HepG2 (cell line): ENCODE results near the gene CADM2. TPM values are rescaled to one million over a fixed set of nuclear protein-coding genes. Genes with fewer than 3 reads are reported as not detected.
"Not testable (repeated sequence)": the region's sequence is repeated elsewhere in the genome, so short reads cannot be mapped to it uniquely, and the experiment has no call there.

Experiments used
- ATAC-seq: fragments of 200-7000 bp; cut with Tn5 transposase; 3 replicates; pipeline ENCODE4 v1.9.1; 2020; ENCODE audit warnings: mild to moderate bottlenecking, moderate library complexity
- BruUV-seq: library from RNA; stranded (reverse); fragments of 400-500 nt; replicated peaks from 2 replicates; lab custom pipeline; 2021; lab: Mats Ljungman, UMichigan
- CTCF ChIA-PET: fragments of 300-600 bp; formaldehyde crosslinking; extraction: SDS; loops from one replicate; lab custom pipeline; 2021; ENCODE audit warnings: low total read pairs, inconsistent platforms, low intra/inter-chr PET ratio; lab: Yijun Ruan, JAX
- POLR2A ChIA-PET: fragments of 350-600 bp; sonication (Branson Sonifier 250); formaldehyde crosslinking; loops from one replicate; lab custom pipeline; 2020; ENCODE audit warnings: antibody characterized with exemption, inconsistent platforms; lab: Yijun Ruan, JAX
- DNase-seq: peaks from one replicate; pipeline ENCODE4 v3.0.0-alpha.2; 2015; ENCODE audit warnings: low spot score
- FAIRE-seq: peaks from 3 replicates; lab custom pipeline; 2011; peaks lifted over from hg19 to GRCh38; lab: Jason Lieb, UNC
- H2AFZ ChIP-seq: one replicate; pipeline ENCODE4 v1.6.1; 2011; ENCODE audit warnings: low read length, inconsistent platforms
- H3K27ac ChIP-seq: fragments of 300-600 bp; 3 replicates; pipeline ENCODE4 v1.8.0; 2011; ENCODE audit warnings: mixed run types, mild to moderate bottlenecking, mixed read lengths, low read length, inconsistent platforms; ENCODE audit not compliant: insufficient read depth; ENCODE audit errors: extremely low read length
- H3K27me3 ChIP-seq, 2 experiments: fragments of 200-600 bp in 1 of 2; 2 replicates in 1 of 2; 3 replicates in 1 of 2; pipeline versions ENCODE4 v1.6.0 to v1.8.0; 2011; ENCODE audit warnings: low read length in 2 of 2, mild to moderate bottlenecking in 2 of 2, moderate library complexity in 2 of 2, inconsistent platforms in 1 of 2; ENCODE audit not compliant: insufficient read depth in 2 of 2, control insufficient read depth in 1 of 2
- H3K36me3 ChIP-seq, 2 experiments: fragments of 200-600 bp in 1 of 2; replicated peaks in 1 of 2; 2 replicates in 1 of 2; 3 replicates in 1 of 2; pipeline versions ENCODE4 v1.5.1 to v1.8.0; 2011; ENCODE audit warnings: low read length in 2 of 2, inconsistent platforms in 1 of 2; ENCODE audit not compliant: insufficient read depth in 2 of 2, control insufficient read depth in 1 of 2
- H3K4me1 ChIP-seq: 2 replicates; pipeline ENCODE4 v1.5.1; 2012; ENCODE audit warnings: low read length, inconsistent platforms; ENCODE audit not compliant: insufficient read depth
- H3K4me2 ChIP-seq: 2 replicates; pipeline ENCODE4 v1.6.0; 2011; ENCODE audit warnings: low read depth, low read length, inconsistent platforms
- H3K4me3 ChIP-seq, 3 experiments: fragments of 200-600 bp in 1 of 3; sonication (generic), shearing (Covaris generic) in 1 of 3; replicated peaks in 1 of 3; 2 replicates each; pipeline ENCODE4 v1.5.1; 2011 to 2016; ENCODE audit warnings: low read length in 3 of 3, inconsistent platforms in 2 of 3, low read depth in 2 of 3, mild to moderate bottlenecking in 2 of 3, control low read depth in 1 of 3, mixed read lengths in 1 of 3; ENCODE audit not compliant: insufficient read depth in 1 of 3
- H3K79me2 ChIP-seq: one replicate; pipeline ENCODE4 v1.6.1; 2011; ENCODE audit warnings: low read length, inconsistent platforms; ENCODE audit not compliant: insufficient read depth
- H3K9ac ChIP-seq: 2 replicates; pipeline ENCODE4 v1.6.0; 2011; ENCODE audit warnings: mild to moderate bottlenecking, low read depth, low read length, inconsistent platforms; ENCODE audit not compliant: insufficient read depth
- H3K9me3 ChIP-seq: 2 replicates; pipeline ENCODE4 v1.5.1; 2012; ENCODE audit warnings: mild to moderate bottlenecking, low read length
- H4K20me1 ChIP-seq: 2 replicates; pipeline ENCODE4 v1.6.0; 2011; ENCODE audit warnings: inconsistent platforms, mild to moderate bottlenecking, low read length, moderate library complexity; ENCODE audit not compliant: insufficient read depth
- AGO1 ChIP-seq: fragments of 200-400 bp; formaldehyde crosslinking; IDR thresholded peaks from 2 replicates; pipeline ENCODE4 v1.6.1; 2017; ENCODE audit warnings: mild to moderate bottlenecking, low read depth, low read length, moderate library complexity; ENCODE audit not compliant: poor library complexity, severe bottlenecking
- KDM4B ChIP-seq: sonication (generic); formaldehyde crosslinking; IDR thresholded peaks from 2 replicates; pipeline ENCODE4 v1.4.0; 2020; ENCODE audit warnings: missing genetic modification reagents
- MAFF ChIP-seq: IDR thresholded peaks from 2 replicates; pipeline ENCODE4 v1.6.1; 2011; ENCODE audit warnings: low read depth, low read length, improper control_type of control experiment
- MAFK ChIP-seq, 2 experiments: IDR thresholded peaks in 1 of 2; conservative IDR thresholded peaks in 1 of 2; 2 replicates each; pipeline ENCODE4 v1.6.1; 2011; ENCODE audit warnings: improper control_type of control experiment in 2 of 2, low read length in 2 of 2
- RFXAP ChIP-seq: sonication (generic); formaldehyde crosslinking; IDR thresholded peaks from 2 replicates; pipeline ENCODE4 v1.4.0; 2020; ENCODE audit warnings: missing genetic modification reagents, borderline replicate concordance
- SATB2 ChIP-seq: sonication (generic); formaldehyde crosslinking; IDR thresholded peaks from 2 replicates; pipeline ENCODE4 v1.5.0; 2020; ENCODE audit warnings: missing genetic modification reagents
- ZSCAN31 ChIP-seq: sonication (generic); formaldehyde crosslinking; IDR thresholded peaks from 2 replicates; pipeline ENCODE4 v1.5.0; 2020; ENCODE audit warnings: low read depth, mild to moderate bottlenecking, missing genetic modification reagents
- WGBS: methylation state at CpG from one replicate; pipeline ENCODE4 v1.1.6; 2017; ENCODE audit warnings: low lambda C conversion rate; 5-methylcytosine and 5-hydroxymethylcytosine counted together
- in situ Hi-C: cut with HindIII; loops from 2 replicates; pipeline ENCODE4 v1.10.0; 2017; ENCODE audit warnings: low pct_unique_long_range_greater_than_20kb; ENCODE audit not compliant: extremely low pct_ligation_motif_present
- intact Hi-C: fragments of 100-400 bp; cut with micrococcal nuclease; formaldehyde crosslinking; loops from one replicate; pipeline ENCODE4 v1.10.0; 2022; ENCODE audit not compliant: unreplicated experiment
- polyA plus RNA-seq, 8 experiments: library from polyadenylated mRNA; depleted of rRNA in 3 of 8; stranded (reverse) in 7 of 8; unstranded in 1 of 8; fragments of >200 nt; fragmentation: Illumina TruSeq in 4 of 8; extraction: Trizol in 4 of 8; gene quantifications; 2 replicates each; pipeline versions ENCODE4 v1.2.1 to v1.2.3, GENCODE V29; 2011 to 2016; ENCODE audit warnings: low read depth in 4 of 8, missing spikeins in 1 of 8, mixed read lengths in 1 of 8; ENCODE audit not compliant: insufficient read depth in 1 of 8
- total RNA-seq, 5 experiments: library from RNA; depleted of rRNA; stranded (reverse); fragments of >200 nt; fragmentation: Illumina TruSeq; extraction: Trizol; gene quantifications; 2 replicates each; pipeline ENCODE4 v1.2.3, GENCODE V29; 2016; ENCODE audit warnings: low read depth in 1 of 5

CADM2 gene
- total and polyA plus RNA-seq, 2 of the 13 experiments (the other 11 are each of a cell fraction or from before 2014, with no cell fraction given) = not detected

GRCh38 chr3:84918592-84918991 is 40.2 kb upstream of the CADM2 start:
- H3K27me3 ChIP-seq, CTCF ChIA-PET, H4K20me1 ChIP-seq, BruUV-seq, FAIRE-seq, H3K4me1 ChIP-seq, H3K9ac ChIP-seq, H3K36me3 ChIP-seq, H3K27ac ChIP-seq, H3K9me3 ChIP-seq, H3K4me2 ChIP-seq, DNase-seq, H2AFZ ChIP-seq, POLR2A ChIA-PET, H3K4me3 ChIP-seq, H3K79me2 ChIP-seq, ATAC-seq, intact Hi-C loops, in situ Hi-C loops: not testable (repeated sequence)
- 40% methylated on average over 3 of the region's 33 CpGs for WGBS

GRCh38 chr3:84922682-84923081 is 36.1 kb upstream of the CADM2 start:
- Histone ChIP-seq H2AFZ (no peak overlapping the region), H4K20me1 (no peaks in the 10 kb centered on the region), H3K27ac (no peak overlapping the region), H3K9ac (no peak overlapping the region), H3K27me3 (no peaks in the 10 kb centered on the region), H3K4me2 (no peak overlapping the region), H3K79me2 (no peaks in the 10 kb centered on the region), H3K9me3 (no peaks in the 10 kb centered on the region), H3K4me1 (no peaks in the 10 kb centered on the region), H3K4me3 (no peak overlapping the region), H3K36me3 (no peaks in the 10 kb centered on the region)
- TF ChIP-seq RFXAP (CRISPR knock-in tag) = no peak
- TF ChIP-seq MAFK (conservative IDR thresholded peaks at IDR 0.05 in 1 of 2, IDR thresholded peaks at IDR 0.05 in 1 of 2; ENCODE audit: low read length in 2 of 2) = peak in 1 of 2 experiments; percentile 58; a peak in 3 of 4 replicates
- no peak for TF ChIP-seq SATB2 (CRISPR knock-in tag)
- peak; percentile 50; the same call in 1 of the 2 replicates for TF ChIP-seq MAFF
- no peak for TF ChIP-seq ZSCAN31
- TF ChIP-seq AGO1 = no peak
- TF ChIP-seq KDM4B (CRISPR knock-in tag) = no peak
- no TSS peak for BruUV-seq
- DNase-seq = no peak
- in situ Hi-C loops = no loop called here
- WGBS = 3% methylated on average over 3 of the region's 3 CpGs
- CTCF ChIA-PET = no interaction called here
- no peak for FAIRE-seq
- POLR2A ChIA-PET = no interaction called here
- no peak for ATAC-seq
- intact Hi-C loops = no loop called here
